IMR-90 (cell line): Measurements from ENCODE around the gene NMNAT3. TPM values are rescaled to one million over a fixed set of nuclear protein-coding genes. Genes with fewer than 3 reads are reported as not detected.
A peak's percentile ranks its signal among the peaks of the same experiment; 100 is the strongest.

ENCODE experiments used
- ATAC-seq: fragments of 200-7000 bp; cut with Tn5 transposase; 2 replicates; pipeline ENCODE4 v1.9.1; 2020; ENCODE audit warnings: low read depth, mild to moderate bottlenecking, moderate library complexity
- BruUV-seq: library from RNA; stranded (reverse); fragments of 400-500 nt; replicated peaks from 2 replicates; lab custom pipeline; 2021; lab: Mats Ljungman, UMichigan
- CTCF ChIA-PET: fragments of 300-600 bp; formaldehyde crosslinking; extraction: SDS; loops from one replicate; lab custom pipeline; 2021; ENCODE audit warnings: antibody characterized with exemption; lab: Yijun Ruan, JAX
- POLR2A ChIA-PET: fragments of 300-600 bp; sonication (Branson Sonifier 250); formaldehyde crosslinking; loops from one replicate; lab custom pipeline; 2022; ENCODE audit warnings: antibody characterized with exemption; ENCODE audit not compliant: unreplicated experiment; lab: Charles Lee
- DNase-seq: peaks from one replicate; pipeline ENCODE4 v3.0.0; 2013
- H2AFZ ChIP-seq: replicated peaks from 2 replicates; pipeline ENCODE3; 2013; ENCODE audit warnings: low read length, mild to moderate bottlenecking; ENCODE audit not compliant: poor library complexity
- H2AK5ac ChIP-seq: 2 replicates; pipeline ENCODE4 v1.6.1; 2013; ENCODE audit warnings: low read depth, low read length, inconsistent platforms
- H2AK9ac ChIP-seq: replicated peaks from 2 replicates; pipeline ENCODE3; 2013; ENCODE audit warnings: mild to moderate bottlenecking, low read depth, low read length, moderate library complexity; ENCODE audit not compliant: poor library complexity
- H2BK120ac ChIP-seq: 2 replicates; pipeline ENCODE4 v1.6.1; 2013; ENCODE audit warnings: low read depth, low read length, inconsistent platforms
- H2BK15ac ChIP-seq: 3 replicates; pipeline ENCODE4 v1.6.1; 2013; ENCODE audit warnings: low read depth, low read length, inconsistent platforms
- H2BK20ac ChIP-seq: 2 replicates; pipeline ENCODE4 v1.6.1; 2013; ENCODE audit warnings: low read depth, mild to moderate bottlenecking, inconsistent platforms, low read length, moderate library complexity
- H2BK5ac ChIP-seq: 2 replicates; pipeline ENCODE4 v1.6.1; 2013; ENCODE audit warnings: mild to moderate bottlenecking, low read depth, low read length, inconsistent platforms; ENCODE audit not compliant: poor library complexity, severe bottlenecking
- H3K14ac ChIP-seq: replicated peaks from 2 replicates; pipeline ENCODE4 v1.6.1; 2013; ENCODE audit warnings: low read depth, low read length, inconsistent platforms
- H3K18ac ChIP-seq: 2 replicates; pipeline ENCODE4 v1.6.1; 2013; ENCODE audit warnings: low read depth, low read length, control low read depth
- H3K23ac ChIP-seq: 2 replicates; pipeline ENCODE4 v1.6.1; 2013; ENCODE audit warnings: low read depth, low read length, inconsistent platforms
- H3K27ac ChIP-seq: 2 replicates; pipeline ENCODE4 v1.5.1; 2013; ENCODE audit warnings: mild to moderate bottlenecking, control low read depth, low read length; ENCODE audit not compliant: insufficient read depth
- H3K27me3 ChIP-seq: 2 replicates; pipeline ENCODE4 v1.6.1; 2013; ENCODE audit warnings: low read length; ENCODE audit not compliant: control insufficient read depth, insufficient read depth
- H3K36me3 ChIP-seq: 2 replicates; pipeline ENCODE4 v1.6.1; 2013; ENCODE audit warnings: low read length, mixed read lengths; ENCODE audit not compliant: control insufficient read depth, insufficient read depth
- H3K4ac ChIP-seq: 2 replicates; pipeline ENCODE4 v1.6.1; 2013; ENCODE audit warnings: low read depth, low read length, inconsistent platforms
- H3K4me1 ChIP-seq: 2 replicates; pipeline ENCODE4 v1.6.1; 2013; ENCODE audit warnings: low read length, mixed read lengths; ENCODE audit not compliant: control insufficient read depth, insufficient read depth
- H3K4me2 ChIP-seq: 2 replicates; pipeline ENCODE4 v1.6.1; 2013; ENCODE audit warnings: low read depth, mild to moderate bottlenecking, control low read depth, low read length, moderate library complexity
- H3K4me3 ChIP-seq: 2 replicates; pipeline ENCODE4 v1.5.1; 2013; ENCODE audit warnings: low read depth, mild to moderate bottlenecking, control low read depth, low read length, moderate library complexity; ENCODE audit not compliant: insufficient read depth
- H3K56ac ChIP-seq: 2 replicates; pipeline ENCODE4 v1.6.1; 2013; ENCODE audit warnings: low read length, inconsistent platforms; ENCODE audit not compliant: insufficient read depth; ENCODE audit errors: extremely low read depth
- H3K79me1 ChIP-seq, 2 experiments: 2 replicates each; pipeline ENCODE4 v1.6.1; 2013; ENCODE audit warnings: low read length in 2 of 2, inconsistent platforms in 1 of 2, low read depth in 1 of 2
- H3K9ac ChIP-seq: 2 replicates; pipeline ENCODE4 v1.6.1; 2013; ENCODE audit warnings: low read depth, low read length, control low read depth
- H3K9me1 ChIP-seq: 2 replicates; pipeline ENCODE4 v1.6.1; 2013; ENCODE audit warnings: low read length, inconsistent platforms; ENCODE audit not compliant: insufficient read depth
- H3K9me3 ChIP-seq: 2 replicates; pipeline ENCODE4 v1.6.1; 2013; ENCODE audit warnings: low read length; ENCODE audit not compliant: control insufficient read depth, insufficient read depth
- H4K20me1 ChIP-seq: 2 replicates; pipeline ENCODE4 v1.6.1; 2013; ENCODE audit warnings: low read length, inconsistent platforms; ENCODE audit not compliant: insufficient read depth
- H4K5ac ChIP-seq: 2 replicates; pipeline ENCODE4 v1.6.1; 2013; ENCODE audit warnings: mild to moderate bottlenecking, low read depth, low read length, control low read depth
- H4K8ac ChIP-seq, 2 experiments: 2 replicates each; pipeline ENCODE4 v1.6.1; 2013; ENCODE audit warnings: low read depth in 2 of 2, low read length in 2 of 2, control low read depth in 1 of 2, inconsistent platforms in 1 of 2
- H4K91ac ChIP-seq: 2 replicates; pipeline ENCODE4 v1.6.1; 2013; ENCODE audit warnings: low read depth, low read length, inconsistent platforms; ENCODE audit not compliant: insufficient read depth
- WGBS, 2 experiments: methylation state at CpG; one replicate each; pipeline versions ENCODE4 v1.1.5 to v1.1.7; 2013; ENCODE audit warnings: missing lambda C conversion rate in 2 of 2; ENCODE audit not compliant: insufficient read length in 1 of 2; ENCODE audit errors: extremely low coverage in 2 of 2; 5-methylcytosine and 5-hydroxymethylcytosine counted together
- dilution Hi-C: fragments of 300-500 bp; cut with HindIII; formaldehyde crosslinking; loops from one replicate; pipeline ENCODE4 v1.14.3; 2018; ENCODE audit warnings: low sequenced_read_pairs; ENCODE audit not compliant: unreplicated experiment
- in situ Hi-C: fragments of 300-500 bp; cut with MboI; formaldehyde crosslinking; loops from 3 replicates; pipeline ENCODE4 v1.14.3; 2019; ENCODE audit warnings: low sequenced_read_pairs, inconsistent platforms, mixed read lengths
- intact Hi-C: fragments of 100-400 bp; cut with micrococcal nuclease; formaldehyde crosslinking; loops from 2 replicates; pipeline ENCODE4 v1.10.0; 2022
- polyA plus RNA-seq, 3 experiments: library from polyadenylated mRNA; depleted of rRNA; stranded (reverse); fragments of >200 nt; gene quantifications; 2 replicates each; pipeline ENCODE4 v1.2.3, GENCODE V29; 2012; ENCODE audit warnings: low replicate concordance in 1 of 3
- total RNA-seq: library from RNA; depleted of rRNA; stranded (reverse); fragments of >200 nt; gene quantifications from 2 replicates; pipeline ENCODE4 v1.2.3, GENCODE V29; 2012
- TF ChIP-seq, protein P1 (sequence below): fragments of 150-350 bp; IDR thresholded peaks from 2 replicates; pipeline ENCODE4 v1.6.1; 2017; ENCODE audit warnings: mild to moderate bottlenecking, antibody characterized with exemption, low read length, low read depth

The NMNAT3 gene
- total and polyA plus RNA-seq, 2 of the 4 experiments (the other 2 are of a cell fraction) = 0.12 to 0.36 TPM

GRCh38 chr3:139664958-139665357 lies 12.8 kb downstream of the NMNAT3 start:
- H3K9ac ChIP-seq = no peak overlapping the region
- no peak overlapping the region for H2BK5ac ChIP-seq
- ATAC-seq (no peak), DNase-seq (no peak)
- no CpG with 5 or more reads among the region's 2 CpGs for WGBS, 2 experiments
- POLR2A ChIA-PET = no interaction called here
- no peak overlapping the region for H3K14ac ChIP-seq
- no peak overlapping the region for H4K91ac ChIP-seq
- no peaks in the 10 kb centered on the region for H3K79me1 ChIP-seq
- CTCF ChIA-PET = no interaction called here
- dilution Hi-C loops (no loop called here), in situ Hi-C loops (no loop called here), intact Hi-C loops (no loop called here)
- no peaks in the 10 kb centered on the region for H3K27me3 ChIP-seq
- peak overlapping the region; percentile 32 for H2AFZ ChIP-seq
- TF ChIP-seq, protein P1, sequence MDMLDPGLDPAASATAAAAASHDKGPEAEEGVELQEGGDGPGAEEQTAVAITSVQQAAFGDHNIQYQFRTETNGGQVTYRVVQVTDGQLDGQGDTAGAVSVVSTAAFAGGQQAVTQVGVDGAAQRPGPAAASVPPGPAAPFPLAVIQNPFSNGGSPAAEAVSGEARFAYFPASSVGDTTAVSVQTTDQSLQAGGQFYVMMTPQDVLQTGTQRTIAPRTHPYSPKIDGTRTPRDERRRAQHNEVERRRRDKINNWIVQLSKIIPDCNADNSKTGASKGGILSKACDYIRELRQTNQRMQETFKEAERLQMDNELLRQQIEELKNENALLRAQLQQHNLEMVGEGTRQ = no peak
- no peak overlapping the region for H2BK120ac ChIP-seq
- no peak overlapping the region for H3K4me2 ChIP-seq
- H2AK9ac ChIP-seq = no peak overlapping the region
- H2AK5ac ChIP-seq = no peak overlapping the region
- H2BK20ac ChIP-seq = no peak overlapping the region
- BruUV-seq = no TSS peak
- no peaks in the 10 kb centered on the region for H3K9me3 ChIP-seq
- H3K23ac ChIP-seq = no peak overlapping the region
- no peak overlapping the region for H3K18ac ChIP-seq
- H4K20me1 ChIP-seq = no peaks in the 10 kb centered on the region
- no peaks in the 10 kb centered on the region for H3K9me1 ChIP-seq
- H3K27ac ChIP-seq = no peak overlapping the region
- H3K4ac ChIP-seq = no peak overlapping the region
- no peak overlapping the region for H4K5ac ChIP-seq
- H4K8ac ChIP-seq = no peak overlapping the region
- H3K4me3 ChIP-seq = no peak overlapping the region
- no peak overlapping the region for H3K56ac ChIP-seq
- H3K4me1 ChIP-seq = no peaks in the 10 kb centered on the region
- no peaks in the 10 kb centered on the region for H3K36me3 ChIP-seq
- no peak overlapping the region for H2BK15ac ChIP-seq
